GM12878 (cell line): Measurements from ENCODE around the gene CNGB1. TPM values are rescaled to one million over a fixed set of nuclear protein-coding genes. Genes with fewer than 3 reads are reported as not detected.

Experiments used
- ATAC-seq: fragments of 200-7000 bp; cut with Tn5 transposase; 3 replicates; pipeline ENCODE4 v1.9.1; 2020; ENCODE audit warnings: mild to moderate bottlenecking, moderate library complexity
- BruUV-seq: library from RNA; stranded (reverse); fragments of 400-500 nt; replicated peaks from 2 replicates; lab custom pipeline; 2021; lab: Mats Ljungman, UMichigan
- CTCF ChIA-PET: fragments of 300-600 bp; sonication (Branson Sonifier 250); formaldehyde crosslinking; extraction: SDS; loops from one replicate; lab custom pipeline; 2021; ENCODE audit warnings: inconsistent platforms; lab: Yijun Ruan, JAX
- POLR2A ChIA-PET: fragments of 350-600 bp; formaldehyde crosslinking; extraction: SDS; loops from one replicate; lab custom pipeline; 2021; ENCODE audit warnings: inconsistent platforms; lab: Charles Lee
- RAD21 ChIA-PET: fragments of 300-600 bp; sonication (Branson Sonifier 250); formaldehyde crosslinking; loops from one replicate; lab custom pipeline; 2023; ENCODE audit warnings: antibody characterized with exemption; ENCODE audit not compliant: unreplicated experiment; lab: Charles Lee
- SMC1A ChIA-PET: fragments of 300-600 bp; sonication (Branson Sonifier 250); formaldehyde crosslinking; loops from one replicate; lab custom pipeline; 2023; ENCODE audit not compliant: unreplicated experiment, uncharacterized antibody; lab: Charles Lee
- DNase-seq: peaks from one replicate; pipeline ENCODE4 v3.0.0-alpha.2; 2011; ENCODE audit warnings: low read depth, low spot score
- FAIRE-seq: peaks from 3 replicates; lab custom pipeline; 2011; peaks lifted over from hg19 to GRCh38; lab: Jason Lieb, UNC
- H2AFZ ChIP-seq: 2 replicates; pipeline ENCODE4 v1.6.0; 2011; ENCODE audit warnings: low read depth, low read length, control low read depth; ENCODE audit not compliant: control insufficient read depth
- H3K27ac ChIP-seq: 2 replicates; pipeline ENCODE4 v1.5.1; 2011; ENCODE audit warnings: control low read depth; ENCODE audit not compliant: control insufficient read depth, insufficient read depth
- H3K27me3 ChIP-seq, 2 experiments: replicated peaks in 1 of 2; 2 replicates each; pipeline versions ENCODE4 v1.6.0 to v1.6.1; 2011; ENCODE audit warnings: low read length in 1 of 2; ENCODE audit not compliant: control insufficient read depth in 2 of 2, insufficient read depth in 2 of 2
- H3K36me3 ChIP-seq, 2 experiments: 2 replicates each; pipeline ENCODE4 v1.5.1; 2011; ENCODE audit warnings: low read length in 1 of 2; ENCODE audit not compliant: control insufficient read depth in 2 of 2, insufficient read depth in 2 of 2
- H3K4me1 ChIP-seq: 2 replicates; pipeline ENCODE4 v1.6.1; 2011; ENCODE audit warnings: mild to moderate bottlenecking, low read length, moderate library complexity, mixed read lengths; ENCODE audit not compliant: control insufficient read depth, insufficient read depth
- H3K4me2 ChIP-seq: 2 replicates; pipeline ENCODE4 v1.6.0; 2011; ENCODE audit warnings: control low read depth; ENCODE audit not compliant: control insufficient read depth, insufficient read depth
- H3K4me3 ChIP-seq: fragments of 200-600 bp; sonication (generic); 2 replicates; pipeline ENCODE4 v1.5.1; 2016
- H3K79me2 ChIP-seq: 2 replicates; pipeline ENCODE4 v1.6.0; 2011; ENCODE audit warnings: low read length; ENCODE audit not compliant: control insufficient read depth, insufficient read depth
- H3K9ac ChIP-seq: 2 replicates; pipeline ENCODE4 v1.8.0; 2011; ENCODE audit warnings: low read length, control low read depth, mixed read lengths; ENCODE audit not compliant: control insufficient read depth, insufficient read depth
- H3K9me3 ChIP-seq: replicated peaks from 3 replicates; pipeline ENCODE4 v1.5.1; 2011; ENCODE audit warnings: mild to moderate bottlenecking, low read length; ENCODE audit not compliant: control insufficient read depth, insufficient read depth
- H4K20me1 ChIP-seq: 2 replicates; pipeline ENCODE4 v1.6.0; 2011; ENCODE audit not compliant: control insufficient read depth, insufficient read depth
- ATF7 ChIP-seq: fragments of 450-650 bp; IDR thresholded peaks from 2 replicates; pipeline ENCODE4 v1.6.1; 2016; ENCODE audit warnings: low read depth, mild to moderate bottlenecking
- BACH1 ChIP-seq: fragments of 450-650 bp; IDR thresholded peaks from 2 replicates; pipeline ENCODE4 v1.6.1; 2017; ENCODE audit warnings: mild to moderate bottlenecking, borderline replicate concordance
- EED ChIP-seq: sonication (generic); IDR thresholded peaks from 2 replicates; pipeline ENCODE4 v1.6.1; 2016; ENCODE audit warnings: antibody characterized with exemption, low read depth
- EGR1 ChIP-seq, 2 experiments: IDR thresholded peaks; 1 replicate in 1 of 2; 2 replicates in 1 of 2; pipeline ENCODE4 v1.6.1; 2011 to 2012; ENCODE audit warnings: low read depth in 2 of 2, low read length in 2 of 2, borderline replicate concordance in 1 of 2, mild to moderate bottlenecking in 1 of 2, moderate library complexity in 1 of 2
- HDAC2 ChIP-seq: fragments of 200-600 bp; sonication (generic); IDR thresholded peaks from 2 replicates; pipeline ENCODE4 v1.6.1; 2017
- HDAC6 ChIP-seq: fragments of 200-600 bp; sonication (generic); IDR thresholded peaks from one replicate; pipeline ENCODE4 v1.8.0; 2017; ENCODE audit warnings: antibody characterized with exemption; ENCODE audit not compliant: unreplicated experiment
- IKZF1 ChIP-seq: fragments of 450-650 bp; conservative IDR thresholded peaks from 2 replicates; pipeline ENCODE4 v1.6.1; 2017; ENCODE audit warnings: antibody characterized with exemption, mild to moderate bottlenecking
- NBN ChIP-seq: fragments of 450-650 bp; IDR thresholded peaks from 2 replicates; pipeline ENCODE4 v1.6.1; 2016
- NFYA ChIP-seq: IDR thresholded peaks from 2 replicates; pipeline ENCODE4 v1.6.1; 2011; ENCODE audit warnings: low read depth, mild to moderate bottlenecking, low read length, improper control_type of control experiment, borderline replicate concordance
- NR2F1 ChIP-seq: fragments of 450-650 bp; conservative IDR thresholded peaks from 2 replicates; pipeline ENCODE4 v1.6.1; 2017; ENCODE audit warnings: mild to moderate bottlenecking
- POLR2A ChIP-seq: IDR thresholded peaks from 2 replicates; pipeline ENCODE4 v1.6.1; 2011; ENCODE audit warnings: low read depth, mild to moderate bottlenecking, low read length
- RB1 ChIP-seq: fragments of 450-650 bp; formaldehyde crosslinking; IDR thresholded peaks from 2 replicates; pipeline ENCODE4 v1.6.1; 2017; ENCODE audit warnings: mild to moderate bottlenecking, borderline replicate concordance
- TAF1 ChIP-seq: IDR thresholded peaks from 2 replicates; pipeline ENCODE4 v1.6.1; 2011; ENCODE audit warnings: mild to moderate bottlenecking, low read depth, low read length, borderline replicate concordance
- WRNIP1 ChIP-seq: IDR thresholded peaks from 2 replicates; pipeline ENCODE4 v1.6.1; 2011; ENCODE audit warnings: low read depth, low read length, improper control_type of control experiment, borderline replicate concordance
- ZNF274 ChIP-seq: IDR thresholded peaks from one replicate; pipeline ENCODE4 v1.8.0; 2011; ENCODE audit not compliant: insufficient read length, insufficient read depth
- ZZZ3 ChIP-seq: IDR thresholded peaks from 2 replicates; pipeline ENCODE4 v1.6.1; 2011; ENCODE audit warnings: low read depth; ENCODE audit not compliant: control insufficient read depth, insufficient read length
- WGBS: methylation state at CpG from one replicate; pipeline ENCODE4 v1.1.6; 2016; ENCODE audit warnings: low lambda C conversion rate; ENCODE audit not compliant: insufficient replicate concordance, insufficient coverage; ENCODE audit errors: missing lambda C conversion rate; 5-methylcytosine and 5-hydroxymethylcytosine counted together
- in situ Hi-C: fragments of 300-500 bp; cut with MboI; formaldehyde crosslinking; loops from 9 replicates; pipeline ENCODE4 v1.14.3; 2018; ENCODE audit warnings: mixed read lengths
- intact Hi-C: fragments of 100-400 bp; cut with micrococcal nuclease; formaldehyde crosslinking; loops from one replicate; pipeline ENCODE4 v1.14.2; 2022; ENCODE audit not compliant: unreplicated experiment
- polyA plus RNA-seq, 11 experiments: library from polyadenylated mRNA; depleted of rRNA in 4 of 11; unstranded in 6 of 11; stranded (reverse) in 5 of 11; fragments of >200 nt; fragmentation: Nextera tagmentation in 4 of 11; fragmentation: Illumina TruSeq in 1 of 11; extraction: Ambion mirVana in 4 of 11; extraction: Trizol in 1 of 11; gene quantifications; 1 replicate in 1 of 11; 2 replicates in 10 of 11; pipeline versions ENCODE4 v1.2.1 to v1.2.3, GENCODE V29; 2011 to 2016; ENCODE audit warnings: inconsistent platforms in 2 of 11, missing spikeins in 2 of 11, low read depth in 1 of 11
- total RNA-seq, 4 experiments: library from RNA; depleted of rRNA in 3 of 4; stranded (reverse); fragments of >200 nt in 3 of 4; fragmentation: Illumina TruSeq in 1 of 4; extraction: Trizol in 1 of 4; gene quantifications; 2 replicates each; pipeline versions ENCODE4 v1.2.1 to v1.2.3, GENCODE V29; 2013 to 2021
- TF ChIP-seq, protein P1 (sequence below): IDR thresholded peaks from 2 replicates; pipeline ENCODE4 v1.6.1; 2011; ENCODE audit warnings: low read depth, mild to moderate bottlenecking, low read length, moderate library complexity, borderline replicate concordance; ENCODE audit errors: extremely low read depth
- TF ChIP-seq, protein P2 (sequence below): IDR thresholded peaks from 2 replicates; pipeline ENCODE4 v1.6.1; 2012; ENCODE audit warnings: low read depth, low read length, improper control_type of control experiment

CNGB1 gene
- total and polyA plus RNA-seq, 10 of the 15 experiments (the other 5 are each of a cell fraction or from before 2014, with no cell fraction given), result 0.03 TPM; not detected in 9

DNA sequence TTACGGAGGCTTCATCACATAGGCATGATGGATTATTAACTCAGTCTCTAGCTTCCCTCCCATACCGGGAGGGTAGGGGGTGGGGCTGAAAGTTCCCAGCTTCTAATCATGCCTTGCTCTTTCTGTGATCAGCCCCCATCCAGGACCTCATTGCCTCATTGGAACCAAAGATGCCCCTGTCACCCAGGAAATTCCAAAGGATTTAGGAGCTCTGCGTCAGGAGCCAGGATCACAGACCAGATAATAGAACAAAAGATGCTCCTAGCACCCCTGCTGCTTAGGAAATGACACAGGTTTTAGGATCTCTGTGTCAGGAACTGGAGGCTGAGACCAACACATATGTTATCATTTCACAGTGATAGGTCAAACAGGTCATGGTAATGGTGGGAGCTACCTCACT lies 40.0 kb upstream of the CNGB1 start:
- no peaks in the 10 kb centered on the region for H3K79me2 ChIP-seq
- no peaks in the 10 kb centered on the region; the same call in 2 of the 3 replicates for H3K9me3 ChIP-seq
- ChIA-PET CTCF (interaction anchor here (0.7 to 1.7 kb wide), 2 partner anchors 111 to 239 kb away, joined by 3 to 7 read pairs; no protein-coding TSS in a partner anchor), RAD21 (no interaction called here), POLR2A (no interaction called here), SMC1A (interaction anchor here (0.7 to 1.9 kb wide), 3 partner anchors 79 to 238 kb away, joined by 3 to 5 read pairs (median 3); no protein-coding TSS in a partner anchor)
- H3K27me3 ChIP-seq, result no peaks in the 10 kb centered on the region
- intact Hi-C loops (no loop called here), in situ Hi-C loops (no loop called here)
- peaks cover 11 to 12% of the 10 kb centered on the region in 2 experiments; a peak in 3 of 4 replicates for H3K36me3 ChIP-seq
- no peak overlapping the region for H3K4me2 ChIP-seq
- no peak overlapping the region for H3K9ac ChIP-seq
- H3K4me3 ChIP-seq, result no peak overlapping the region
- no peak for DNase-seq
- FAIRE-seq, result no peak
- TF ChIP-seq WRNIP1, result no peak
- WGBS, result 76% methylated on average over 3 of the region's 3 CpGs
- no peak for ATAC-seq
- BruUV-seq, result no TSS peak
- no peaks in the 10 kb centered on the region for H4K20me1 ChIP-seq
- H3K4me1 ChIP-seq, result no peaks in the 10 kb centered on the region
- no peak overlapping the region for H2AFZ ChIP-seq
- no peak overlapping the region for H3K27ac ChIP-seq

GRCh38 chr16:58009856-58010416 lies 39.0 kb upstream of the CNGB1 start:
- CTCF ChIA-PET, result interaction anchor here (1.7 kb wide), 1 partner anchor 112 kb away, joined by 7 read pairs; no protein-coding TSS in a partner anchor
- BruUV-seq, result no TSS peak
- no peak overlapping the region for H3K4me3 ChIP-seq
- H3K27ac ChIP-seq, result no peak overlapping the region
- RAD21 ChIA-PET, result no interaction called here
- H3K4me2 ChIP-seq, result no peak overlapping the region
- H3K27me3 ChIP-seq, result no peaks in the 10 kb centered on the region
- ATAC-seq (no peak), FAIRE-seq (no peak), DNase-seq (no peak)
- peaks cover 11 to 12% of the 10 kb centered on the region in 2 experiments; a peak in 3 of 4 replicates for H3K36me3 ChIP-seq
- no peaks in the 10 kb centered on the region for H4K20me1 ChIP-seq
- WGBS, result 95% methylated on average over 11 of the region's 11 CpGs
- SMC1A ChIA-PET, result interaction anchor here (1.9 kb wide), 1 partner anchor 112 kb away, joined by 5 read pairs; no protein-coding TSS in a partner anchor
- POLR2A ChIA-PET, result no interaction called here
- no peaks in the 10 kb centered on the region; the same call in 2 of the 3 replicates for H3K9me3 ChIP-seq
- in situ Hi-C loops (loop anchor here (10.0 kb wide), 1 partner anchor 425 kb away; no protein-coding TSS in a partner anchor), intact Hi-C loops (loop anchor here (5.0 kb wide), 1 partner anchor 433 kb away; no protein-coding TSS in a partner anchor)
- no peaks in the 10 kb centered on the region for H3K4me1 ChIP-seq
- H3K9ac ChIP-seq, result no peak overlapping the region
- H3K79me2 ChIP-seq, result no peaks in the 10 kb centered on the region
- H2AFZ ChIP-seq, result no peak overlapping the region
- TF ChIP-seq HDAC6 (no peak), NR2F1 (no peak), EGR1 (IDR thresholded peaks at IDR 0.05; ENCODE audit: borderline replicate concordance in 1 of 2, low read depth in 2 of 2, low read length in 2 of 2) (no peak), TAF1 (no peak), POLR2A (no peak), EED (no peak), NFYA (no peak), BACH1 (no peak), ZZZ3 (no peak), RB1 (no peak), HDAC2 (no peak), NBN (no peak), ATF7 (no peak), IKZF1 (no peak), ZNF274 (no peak)
- TF ChIP-seq, protein P1, sequence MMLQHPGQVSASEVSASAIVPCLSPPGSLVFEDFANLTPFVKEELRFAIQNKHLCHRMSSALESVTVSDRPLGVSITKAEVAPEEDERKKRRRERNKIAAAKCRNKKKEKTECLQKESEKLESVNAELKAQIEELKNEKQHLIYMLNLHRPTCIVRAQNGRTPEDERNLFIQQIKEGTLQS, result no peak
- TF ChIP-seq, protein P2, sequence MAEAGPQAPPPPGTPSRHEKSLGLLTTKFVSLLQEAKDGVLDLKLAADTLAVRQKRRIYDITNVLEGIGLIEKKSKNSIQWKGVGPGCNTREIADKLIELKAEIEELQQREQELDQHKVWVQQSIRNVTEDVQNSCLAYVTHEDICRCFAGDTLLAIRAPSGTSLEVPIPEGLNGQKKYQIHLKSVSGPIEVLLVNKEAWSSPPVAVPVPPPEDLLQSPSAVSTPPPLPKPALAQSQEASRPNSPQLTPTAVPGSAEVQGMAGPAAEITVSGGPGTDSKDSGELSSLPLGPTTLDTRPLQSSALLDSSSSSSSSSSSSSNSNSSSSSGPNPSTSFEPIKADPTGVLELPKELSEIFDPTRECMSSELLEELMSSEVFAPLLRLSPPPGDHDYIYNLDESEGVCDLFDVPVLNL, result no peak
